Measurements from ENCODE around the gene CTRB1. TPM values are rescaled to one million over a fixed set of nuclear protein-coding genes. Genes with fewer than 3 reads are reported as not detected.

CTRB1 gene
- polyA plus RNA-seq, 4 donors = 0.11 to 0.15 TPM; not detected in 2

DNA sequence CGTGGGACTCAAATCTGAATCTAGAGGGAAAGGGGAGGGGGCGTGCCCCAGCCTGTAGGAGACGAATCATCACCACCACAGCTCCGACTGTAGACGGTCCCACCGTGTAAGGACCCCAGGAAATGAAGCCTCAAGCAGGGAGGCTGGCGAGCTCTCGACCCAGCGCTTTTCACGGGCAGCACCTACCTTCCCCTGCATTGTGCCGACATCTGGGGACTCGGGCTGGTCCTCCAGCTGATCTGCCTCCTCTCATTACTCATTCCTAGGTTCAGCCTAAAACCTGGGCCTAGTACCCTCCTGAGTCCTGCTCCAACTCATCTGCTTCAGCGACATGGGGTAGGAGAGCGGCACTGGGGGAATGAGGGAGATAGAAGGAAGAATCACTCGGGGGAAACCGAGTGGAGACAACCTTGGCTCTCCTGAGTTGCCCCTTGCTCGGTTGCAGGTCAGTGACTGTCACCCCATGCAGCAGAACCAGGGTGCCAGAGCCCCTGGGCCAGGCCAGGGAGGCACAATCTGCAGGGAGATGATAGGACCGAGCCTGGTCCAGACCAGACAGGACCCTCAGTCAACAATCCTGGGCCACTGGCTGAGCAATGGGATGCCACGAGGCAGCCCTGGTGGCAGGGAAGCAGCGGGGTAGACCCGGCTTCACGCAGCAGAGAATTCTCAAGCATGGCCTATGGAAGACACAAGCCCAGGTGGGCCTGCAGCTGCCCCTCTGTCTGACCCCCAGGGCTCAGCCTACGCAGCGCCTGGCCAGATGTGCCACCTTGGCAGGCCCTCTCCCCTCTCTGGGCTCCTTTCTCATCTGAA is 33.5 kb downstream of the CTRB1 start:
- DNase-seq (ENCODE audit: low read depth in 4 of 4, low spot score in 3 of 4) = no peak

DNA sequence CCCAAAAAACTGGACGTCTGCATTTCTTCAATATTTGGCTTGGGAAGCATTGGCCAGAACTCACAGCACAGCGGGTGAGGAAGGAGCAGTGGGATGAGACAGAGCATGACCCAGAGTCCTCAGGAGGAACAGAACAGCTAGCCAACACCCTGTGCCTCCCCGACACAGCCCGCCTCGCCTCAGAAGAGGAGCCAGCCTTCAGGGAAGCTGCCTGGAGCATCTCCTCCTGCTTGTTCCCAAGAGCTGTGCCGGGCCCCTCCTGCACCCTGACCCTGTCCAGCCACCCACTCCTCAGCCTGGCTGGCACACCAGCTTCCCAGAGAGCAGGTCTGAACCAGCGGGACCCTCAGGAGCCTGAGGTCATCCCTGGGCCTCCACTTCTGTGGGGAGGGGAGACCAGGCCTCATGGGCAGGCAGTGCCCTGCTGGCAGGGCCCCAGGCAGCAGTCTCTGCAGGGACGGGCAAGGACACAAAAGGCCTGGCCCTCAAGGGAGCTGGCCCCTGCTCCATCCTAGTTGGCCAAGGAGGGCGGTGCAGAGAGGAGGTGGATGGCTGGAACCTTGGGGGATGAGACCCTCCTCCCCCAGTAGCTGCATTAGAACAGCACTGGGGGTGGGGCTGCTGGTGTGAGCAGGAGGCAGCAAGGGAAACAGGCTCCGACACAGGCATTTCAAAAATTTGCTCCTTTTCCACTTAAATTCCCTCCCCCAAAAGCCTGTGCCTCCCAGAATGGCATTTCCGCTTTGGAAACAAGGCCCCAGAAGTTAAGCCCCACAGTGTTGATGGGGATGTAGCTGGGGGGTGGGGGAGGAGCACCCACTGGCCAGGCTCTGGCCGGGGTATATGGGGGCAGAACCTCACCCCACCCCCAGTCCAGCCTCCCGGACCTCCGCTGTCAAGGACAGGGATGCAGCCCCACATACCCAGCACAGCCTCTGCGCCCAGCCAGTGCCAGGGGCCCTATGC is 34.4 kb downstream of the CTRB1 start:
- DNase-seq (ENCODE audit: low read depth in 4 of 4, low spot score in 3 of 4) = no peak

DNA sequence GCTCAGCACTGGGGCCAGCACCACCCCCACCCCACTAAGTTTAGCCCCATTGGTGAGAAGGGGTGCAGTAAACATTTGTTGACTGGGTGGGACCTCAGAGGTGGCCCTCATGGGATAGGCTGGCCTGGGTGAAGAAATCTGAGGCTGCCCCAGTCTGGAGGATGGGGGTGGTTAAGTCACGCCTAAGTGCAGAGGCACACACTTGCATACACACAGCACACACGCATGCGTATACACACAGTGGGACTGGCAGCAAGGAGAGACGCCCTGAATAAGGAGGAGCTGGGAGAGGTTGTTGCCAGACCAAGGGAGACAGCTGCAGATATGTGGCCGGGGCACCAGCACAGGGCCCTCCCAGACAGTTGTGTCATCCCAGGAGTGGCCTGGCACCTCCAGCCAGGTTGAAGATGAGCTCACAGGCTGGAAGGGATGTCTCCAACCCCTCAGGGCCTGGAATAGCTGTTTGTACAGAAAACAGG is 35.6 kb downstream of the CTRB1 start:
- no peak for DNase-seq (ENCODE audit: low read depth in 4 of 4, low spot score in 3 of 4)

DNA sequence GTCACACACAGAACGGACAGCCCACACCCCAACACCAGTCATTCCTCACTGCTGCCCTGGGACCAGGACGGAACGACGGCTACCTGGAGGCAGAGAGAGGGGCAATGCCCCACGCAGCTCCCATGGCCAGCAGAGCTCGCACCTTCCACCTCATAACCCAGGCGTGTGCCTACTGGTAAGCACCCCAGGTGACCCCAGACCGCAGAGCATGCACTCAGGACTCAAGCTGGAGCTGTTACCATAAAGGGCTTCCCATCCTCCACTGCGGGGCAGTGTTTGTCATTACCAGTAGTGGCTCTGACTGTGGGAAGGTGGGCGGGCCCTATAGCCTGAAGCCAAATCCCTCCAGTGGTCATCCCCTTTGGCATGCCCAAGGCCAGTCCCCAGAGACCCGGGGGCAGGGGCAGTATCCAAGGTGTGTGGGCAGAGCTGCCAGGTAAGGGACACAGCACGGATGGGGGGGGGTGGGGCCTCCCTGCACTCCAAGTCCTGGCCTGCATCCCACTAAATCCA is 37.3 kb downstream of the CTRB1 start:
- no peak for DNase-seq (ENCODE audit: low read depth in 4 of 4, low spot score in 3 of 4)

DNA sequence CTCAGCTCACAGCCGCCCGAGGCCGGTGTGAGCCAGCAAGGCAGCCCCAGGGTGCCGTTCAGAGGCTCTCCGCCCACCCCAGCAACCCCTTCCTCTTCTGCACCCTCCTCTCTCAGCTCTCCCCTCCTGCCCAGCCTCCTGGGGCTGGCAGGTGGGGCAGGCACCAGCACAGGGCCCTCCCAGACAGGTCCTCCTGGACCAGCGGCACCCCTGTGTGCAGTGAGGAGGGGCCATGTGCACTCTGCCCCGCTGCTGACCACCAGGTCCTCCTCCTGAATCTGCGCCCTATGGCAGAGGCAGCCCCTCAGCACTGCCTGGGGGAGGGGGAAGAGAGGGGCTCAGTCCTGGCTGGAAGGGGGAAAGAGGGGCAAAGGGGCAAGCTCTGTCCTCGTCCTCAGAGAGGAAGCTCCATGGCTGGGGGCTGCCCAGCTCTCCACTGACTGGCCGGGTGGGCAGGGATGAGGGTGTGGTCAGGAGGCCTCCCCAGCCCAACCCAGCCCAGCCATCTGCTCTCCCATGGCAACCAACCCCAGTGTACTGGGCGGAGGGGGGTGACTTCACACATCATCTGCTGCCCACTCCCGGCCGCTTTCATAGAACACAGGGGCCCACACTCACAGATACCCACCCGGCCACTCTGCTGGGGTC is 38.0 kb downstream of the CTRB1 start:
- no peak for DNase-seq (ENCODE audit: low read depth in 4 of 4, low spot score in 3 of 4)

DNA sequence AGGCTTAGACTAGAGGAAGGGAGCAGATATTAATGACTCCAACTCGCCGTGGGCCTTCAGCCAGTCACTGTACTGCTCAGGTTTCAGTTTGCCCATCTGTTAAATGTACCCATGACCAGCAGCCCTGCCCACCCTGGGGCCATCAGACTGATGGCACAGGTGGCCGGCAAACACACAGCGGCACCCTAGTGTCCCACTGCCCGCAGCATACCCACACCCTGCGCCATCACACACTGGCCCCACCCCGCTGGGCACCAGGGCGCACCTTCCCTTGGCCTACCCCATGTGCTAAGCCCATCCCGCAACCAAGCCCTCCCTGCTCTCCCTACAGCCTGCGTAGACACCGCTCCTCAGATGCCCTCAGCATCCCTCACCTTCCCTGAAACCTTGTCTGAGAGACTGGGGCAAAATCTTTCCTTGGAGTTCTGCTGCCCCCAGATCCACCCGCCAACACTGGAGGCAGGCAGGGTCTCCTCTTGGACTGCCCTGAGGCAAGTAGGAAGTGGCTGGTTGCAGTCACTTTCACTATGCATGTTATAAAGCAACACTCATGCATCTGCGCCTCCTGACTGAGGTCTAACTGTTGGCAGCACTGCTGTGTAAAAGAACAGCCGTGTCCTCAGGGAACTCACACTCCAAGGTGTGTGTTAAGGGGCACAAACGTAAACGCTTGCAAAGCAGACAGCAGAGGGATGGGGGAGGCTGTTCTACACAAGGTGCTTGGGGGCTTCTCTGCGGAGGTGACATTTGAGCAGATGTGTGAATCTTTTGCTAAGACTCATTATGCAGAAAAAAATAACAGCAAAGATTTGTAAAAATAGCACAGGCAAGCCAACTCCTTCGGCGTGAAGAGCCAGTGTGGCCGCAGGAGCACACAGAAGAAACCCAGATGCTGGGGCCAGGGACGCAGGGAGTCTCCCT is 39.4 kb downstream of the CTRB1 start:
- DNase-seq (ENCODE audit: low read depth in 4 of 4, low spot score in 3 of 4) = no peak

DNA sequence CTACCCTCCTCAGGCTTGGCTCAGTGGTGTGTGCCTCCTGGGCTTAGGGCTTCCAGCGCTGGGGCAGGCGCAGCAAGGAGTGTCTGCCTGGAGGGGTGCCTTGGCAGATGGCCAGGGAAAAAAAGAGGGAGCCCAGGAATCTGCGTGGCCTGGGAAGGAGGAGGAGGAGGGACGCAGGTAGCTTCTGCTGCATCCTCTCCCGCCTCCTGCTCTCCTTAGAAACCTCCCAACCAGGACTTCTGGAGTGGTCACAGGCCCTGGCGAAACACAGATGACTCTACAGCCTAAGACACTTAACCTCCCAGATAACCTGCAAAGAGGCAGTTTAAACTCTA is 40.0 kb downstream of the CTRB1 start:
- no peak for DNase-seq (ENCODE audit: low read depth in 4 of 4, low spot score in 3 of 4)

DNA sequence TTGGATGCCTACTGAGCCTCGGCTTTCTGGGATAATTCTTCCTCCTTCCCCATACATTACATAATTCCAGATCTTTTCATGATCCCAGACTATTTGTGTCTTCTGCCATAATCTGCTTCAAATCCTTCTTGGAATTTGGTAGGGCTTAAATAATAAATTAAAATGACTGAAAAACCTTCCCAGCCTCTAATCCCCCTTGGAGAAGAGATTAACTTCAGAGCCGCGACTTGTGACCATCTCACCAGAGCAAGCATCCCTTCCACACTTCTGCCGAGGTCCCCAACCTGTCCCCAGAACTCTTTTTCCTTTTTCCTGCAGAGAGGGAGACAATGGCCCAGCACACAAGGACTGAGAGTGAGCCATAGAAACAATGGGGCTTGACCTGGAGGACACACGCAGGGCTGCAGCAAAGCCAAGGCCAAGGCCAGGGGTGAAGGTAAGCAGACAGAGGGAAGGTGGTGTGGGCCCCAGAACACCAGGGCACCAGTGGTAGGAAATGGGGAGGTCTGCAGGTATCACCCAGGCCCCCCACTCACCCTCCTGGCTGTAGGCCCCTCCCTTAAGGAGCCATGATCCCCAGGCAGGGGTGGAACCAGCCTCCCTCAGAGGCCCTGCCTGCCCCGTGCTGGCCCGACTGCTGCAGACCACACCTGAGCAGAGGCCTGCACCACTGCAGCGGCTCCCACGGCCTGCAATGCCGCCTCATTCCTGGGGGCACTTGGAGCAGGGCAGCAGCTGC is 42.2 kb downstream of the CTRB1 start:
- DNase-seq (ENCODE audit: low read depth in 4 of 4, low spot score in 3 of 4) = no peak

DNA sequence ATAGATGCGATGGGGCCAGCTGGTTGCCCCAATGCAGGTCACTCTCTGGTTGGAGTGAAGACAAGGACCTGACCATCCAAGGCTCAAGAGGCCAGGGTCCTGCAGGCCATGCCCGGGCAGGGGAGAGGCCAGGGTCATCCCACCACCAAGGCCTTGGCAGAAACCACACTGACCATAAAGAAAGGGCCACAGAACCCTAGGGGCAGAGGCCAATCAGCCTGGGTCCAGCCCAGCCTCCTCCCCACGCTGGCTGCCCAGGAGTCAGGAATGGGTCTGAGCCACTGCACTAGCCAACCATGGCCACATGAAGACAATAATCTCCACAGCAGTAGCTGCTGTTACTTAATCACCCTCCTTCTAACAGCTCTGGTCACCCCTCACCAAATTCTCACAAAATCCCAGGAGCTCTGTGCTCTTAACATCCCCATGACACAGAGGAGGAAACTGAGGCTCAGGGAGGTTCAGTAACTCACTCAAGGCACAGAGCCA is 42.8 kb downstream of the CTRB1 start:
- DNase-seq (ENCODE audit: low read depth in 4 of 4, low spot score in 3 of 4) = no peak

DNA sequence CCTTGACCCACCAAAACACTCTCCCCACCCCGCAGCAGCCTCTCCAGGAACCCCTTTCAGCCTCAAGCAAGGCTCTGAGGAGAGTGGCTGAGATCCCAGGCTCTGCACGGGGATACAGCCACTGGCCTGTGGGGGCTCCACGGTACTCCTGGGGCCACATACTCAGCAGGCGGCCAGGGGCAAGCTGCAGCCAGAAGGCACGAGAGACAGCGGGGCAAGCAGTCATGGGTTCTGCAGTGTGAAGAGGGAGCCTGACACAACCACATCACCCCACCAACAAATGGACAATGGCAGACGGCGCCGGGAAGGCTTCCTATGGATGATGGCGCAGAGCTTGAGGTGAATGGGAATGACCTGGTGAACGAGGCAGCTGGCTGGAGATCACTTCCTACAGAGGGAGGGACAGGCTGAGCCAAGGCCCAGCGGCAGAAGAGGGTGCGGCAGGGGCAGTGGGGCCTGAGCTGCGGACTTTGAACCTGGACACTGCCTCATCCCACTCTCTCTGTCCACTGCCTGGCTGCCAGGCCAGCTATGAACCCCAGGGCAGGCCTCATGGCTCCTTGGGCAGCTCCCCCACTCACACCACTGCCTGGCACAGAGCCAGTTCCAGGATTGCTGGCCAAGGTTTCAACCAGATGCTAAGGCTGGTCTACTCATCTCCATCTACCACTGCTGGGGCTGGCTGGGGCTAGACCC is 43.5 kb downstream of the CTRB1 start:
- DNase-seq (ENCODE audit: low read depth in 4 of 4, low spot score in 3 of 4) = no peak

DNA sequence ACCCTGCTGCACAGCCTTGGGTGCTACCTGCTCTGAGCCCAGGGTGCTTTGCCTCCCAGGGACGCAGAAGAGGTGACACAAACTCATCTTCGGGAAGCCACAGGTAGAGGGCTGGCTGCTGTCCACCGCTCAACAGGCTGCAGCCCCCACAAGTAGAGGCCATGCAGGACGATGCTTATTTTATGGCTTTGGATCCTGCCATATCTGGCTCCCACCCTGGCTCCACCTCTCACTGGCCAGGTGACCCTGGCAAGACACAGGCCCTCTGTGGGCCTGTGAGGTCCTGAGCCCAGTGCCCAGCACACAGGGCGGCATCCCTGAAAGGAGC is 44.0 kb downstream of the CTRB1 start:
- no peak for DNase-seq (ENCODE audit: low read depth in 4 of 4, low spot score in 3 of 4)

DNA sequence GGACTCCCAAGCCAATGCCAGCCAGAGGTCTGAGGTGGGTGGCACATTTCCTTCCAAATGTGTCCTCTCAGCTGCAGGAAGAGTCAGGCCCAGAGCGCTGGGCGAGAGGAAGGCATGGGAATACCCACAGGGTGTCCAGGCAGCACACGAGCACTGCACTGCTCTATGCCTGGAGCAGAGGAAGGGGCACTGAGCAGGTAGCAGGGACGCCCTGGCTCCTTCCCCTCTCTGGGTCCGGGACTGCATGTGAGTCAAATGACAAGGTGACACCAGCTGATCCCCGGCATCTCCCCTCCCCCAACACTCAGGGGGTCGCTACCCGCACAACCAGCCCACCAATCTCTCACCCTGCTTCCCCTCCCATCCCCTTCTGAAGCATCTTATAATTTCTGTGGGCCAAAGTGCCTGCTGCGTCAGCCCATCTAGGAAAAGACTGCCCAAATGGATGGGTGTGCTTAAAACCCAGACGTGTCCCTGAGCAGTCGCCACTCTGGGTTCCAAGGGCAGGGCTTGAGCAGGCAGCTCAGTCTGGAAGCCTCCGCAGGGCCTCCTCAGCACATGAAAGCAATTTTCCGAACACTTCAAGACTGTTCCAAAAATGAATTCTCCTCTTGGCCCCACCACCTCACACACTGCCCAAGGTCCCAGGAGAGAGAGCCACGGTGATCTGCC is 44.6 kb downstream of the CTRB1 start:
- no peak for DNase-seq (ENCODE audit: low read depth in 4 of 4, low spot score in 3 of 4)

DNA sequence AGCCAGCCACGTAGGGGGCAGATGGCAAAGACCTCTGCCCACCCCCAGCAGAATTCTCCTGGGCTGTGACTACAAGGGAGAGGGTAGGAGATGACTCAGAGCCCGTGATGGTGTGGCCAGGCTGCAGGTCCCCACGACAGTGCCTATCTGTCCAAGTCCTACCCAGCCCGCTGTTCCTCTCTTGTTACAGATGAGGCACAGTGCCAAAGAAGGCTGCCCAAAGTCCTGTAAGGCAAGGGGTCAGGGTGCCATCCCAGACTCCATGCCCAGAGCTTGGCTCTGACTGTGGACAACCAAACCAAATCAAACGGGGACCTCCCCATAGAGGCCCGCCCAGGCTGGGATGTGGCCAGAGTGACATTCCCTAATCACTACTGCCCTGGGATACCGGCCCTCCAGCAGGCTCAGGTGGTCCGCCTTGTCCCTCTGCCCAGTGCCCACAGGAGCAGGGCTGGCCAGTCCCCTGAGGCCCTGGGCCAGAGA is 45.2 kb downstream of the CTRB1 start:
- DNase-seq (ENCODE audit: low read depth in 4 of 4, low spot score in 3 of 4) = no peak

DNA sequence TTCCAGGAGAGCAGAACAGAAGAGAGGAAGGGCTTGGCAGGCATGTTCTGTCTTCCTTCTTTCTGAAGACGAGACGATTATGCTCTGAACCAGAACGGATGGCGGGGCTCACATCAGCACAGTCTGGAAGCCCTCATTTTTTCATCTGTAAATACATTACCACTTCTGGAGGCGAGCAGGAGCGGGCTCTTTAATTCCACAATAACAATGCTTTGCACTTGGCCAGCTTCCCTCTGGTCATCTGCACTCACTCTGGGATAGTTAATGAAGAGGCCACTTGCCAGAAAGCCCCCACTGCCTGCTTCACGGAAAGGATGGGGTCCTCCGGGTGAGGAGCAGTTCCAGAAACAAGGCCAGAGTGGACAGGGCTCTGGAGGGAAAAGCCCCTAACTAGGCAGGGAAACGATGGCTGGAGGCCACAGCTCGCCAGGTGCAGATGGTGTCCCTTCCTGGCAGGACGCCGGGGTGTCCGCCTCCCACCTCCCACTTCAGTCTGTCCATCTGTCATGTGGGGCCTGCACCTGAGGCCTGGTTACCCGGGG is 45.7 kb downstream of the CTRB1 start:
- DNase-seq (ENCODE audit: low read depth in 4 of 4, low spot score in 3 of 4) = no peak

DNA sequence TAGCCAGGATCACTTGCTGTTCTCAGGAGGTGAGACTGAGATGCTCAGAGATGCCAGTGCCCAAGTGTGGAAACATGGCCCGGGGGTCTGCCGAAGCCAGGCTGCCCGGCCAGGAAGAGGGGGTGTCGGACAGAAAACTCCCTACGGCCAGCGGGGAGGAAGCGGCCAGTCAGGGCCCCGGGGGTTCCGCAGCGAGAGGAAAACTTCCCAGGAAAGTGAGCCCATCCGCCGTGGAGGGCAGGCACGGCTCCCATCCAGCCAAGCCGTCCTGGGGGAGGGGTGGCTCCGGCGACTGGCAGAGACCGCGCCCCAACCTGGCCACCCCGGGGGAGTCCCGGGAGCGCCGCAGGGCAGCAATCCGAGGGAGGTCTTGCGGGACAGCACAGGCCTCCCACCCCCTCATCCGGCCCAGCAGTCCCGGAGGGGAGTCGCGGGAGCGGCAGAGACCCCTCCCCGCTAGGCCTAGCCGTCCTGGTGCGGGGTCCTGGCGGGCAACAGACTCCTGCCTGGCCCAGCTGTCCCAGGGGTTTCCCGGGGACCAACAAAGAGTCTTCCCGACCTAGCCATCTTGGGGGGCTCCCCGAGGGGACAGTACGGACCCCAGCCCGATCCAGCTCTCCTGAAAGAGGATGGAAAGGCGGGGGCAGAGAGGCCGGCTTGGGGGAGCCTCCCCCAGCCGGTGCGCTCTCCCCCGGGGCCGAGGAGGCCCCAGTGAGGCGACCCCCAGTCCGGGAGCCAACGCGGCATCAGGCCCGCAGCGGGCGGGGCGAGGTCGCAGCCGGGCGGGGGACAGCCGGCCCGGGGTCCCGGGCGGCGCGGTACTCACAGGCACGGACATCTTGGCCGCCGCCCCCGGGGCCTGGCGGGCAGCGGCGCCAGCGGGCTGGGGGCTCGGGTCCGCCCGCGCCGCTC is 46.5 kb downstream of the CTRB1 start:
- DNase-seq (ENCODE audit: low read depth in 4 of 4, low spot score in 3 of 4) = no peak

DNA sequence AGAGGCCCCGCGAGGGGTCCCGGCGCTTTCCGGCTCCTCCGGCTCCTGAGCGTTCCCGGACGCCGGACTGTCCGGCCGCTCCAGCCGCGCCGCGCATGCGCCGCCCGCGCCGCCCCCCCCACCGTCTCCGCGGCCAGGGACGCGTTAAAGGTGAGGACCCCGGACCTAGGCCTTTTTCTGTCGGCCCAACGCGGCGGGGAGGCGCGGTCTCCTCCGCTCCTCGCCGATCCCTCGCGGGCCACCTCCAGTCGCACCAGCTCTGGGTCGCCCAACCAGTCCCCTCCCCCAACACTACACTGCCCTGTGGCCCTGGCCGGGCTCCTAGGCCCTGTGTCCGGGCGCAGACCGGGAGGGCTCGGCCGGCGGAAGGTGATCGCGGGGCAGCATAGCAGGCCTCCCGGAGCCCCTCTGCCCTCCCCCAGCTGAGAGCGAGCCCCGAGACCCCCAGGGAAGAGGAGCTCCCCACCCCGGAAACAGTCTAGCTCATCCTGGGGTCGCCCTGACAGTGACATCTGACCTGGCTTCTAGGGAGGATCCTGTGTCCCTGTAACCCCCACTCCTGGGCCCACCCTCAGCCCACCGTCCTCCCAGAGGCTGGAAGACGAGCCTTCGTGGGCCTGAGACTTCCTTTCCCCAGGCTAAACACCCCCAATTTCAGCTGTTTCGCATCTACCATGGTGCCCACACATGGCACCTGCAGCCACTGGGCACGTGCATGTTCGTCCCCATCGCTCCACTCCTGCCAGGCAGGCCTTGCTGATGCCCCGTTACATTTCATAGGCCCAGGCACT is 47.3 kb downstream of the CTRB1 start:
- DNase-seq (ENCODE audit: low read depth in 4 of 4, low spot score in 3 of 4) = peak in 1 of 4 donors; percentile 59

All from left renal pelvis (tissue), 4 donors.